GM12801 (cell line): ENCODE measurements around the gene C1RL.

Experiments
- CTCF ChIP-seq: IDR thresholded peaks from one replicate; pipeline ENCODE4 v1.5.1; 2011; ENCODE audit warnings: control low read depth; ENCODE audit not compliant: insufficient read length; ENCODE audit errors: extremely low read depth

Gene C1RL

GRCh38 chr12:7072035-7072434 lies 37.0 kb downstream of the C1RL start:
- TF ChIP-seq CTCF: no peak

- TF ChIP-seq CTCF: no peak
Measured at GRCh38 chr12:7069386-7069785, 39.6 kb downstream of the C1RL start.

GRCh38 chr12:7068994-7069346 lies 40.0 kb downstream of the C1RL start:
- TF ChIP-seq CTCF: no peak

GRCh38 chr12:7068240-7068993 lies 40.6 kb downstream of the C1RL start:
- TF ChIP-seq CTCF: no peak

- TF ChIP-seq CTCF: no peak
Measured at GRCh38 chr12:7067096-7067495, 41.9 kb downstream of the C1RL start.

- no peak for TF ChIP-seq CTCF
Measured at GRCh38 chr12:7066596-7066995, 42.4 kb downstream of the C1RL start.

- TF ChIP-seq CTCF: no peak
Measured at GRCh38 chr12:7065073-7065623, 43.9 kb downstream of the C1RL start.

- TF ChIP-seq CTCF: no peak
Measured at GRCh38 chr12:7064516-7064915, 44.5 kb downstream of the C1RL start.
